Cardiac fibroblast (primary cell): ENCODE results near the gene SLC14A1.

ENCODE experiments used
- DNase-seq, 2 donors: peaks; one replicate each; pipeline versions ENCODE4 v3.0.0 to v3.0.0-alpha.2; 2010; ENCODE audit warnings: low read depth in 2 of 2
- H3K4me3 ChIP-seq, 2 donors: replicated peaks in 1 of 2; 1 replicate in 1 of 2; 2 replicates in 1 of 2; pipeline ENCODE4 v1.5.1; 2011; ENCODE audit warnings: low read depth in 2 of 2, low read length in 2 of 2, mild to moderate bottlenecking in 2 of 2, moderate library complexity in 1 of 2
- CTCF ChIP-seq: IDR thresholded peaks from one replicate; pipeline ENCODE4 v1.5.1; 2011; ENCODE audit warnings: low read depth, mild to moderate bottlenecking, low read length, inconsistent platforms

Gene SLC14A1

GRCh38 chr18:45760462-45761036 is 36.6 kb downstream of the SLC14A1 start:
- no peak for DNase-seq
- no peak for TF ChIP-seq CTCF
- no peak overlapping the region for H3K4me3 ChIP-seq

- no peak overlapping the region for H3K4me3 ChIP-seq
- DNase-seq = no peak
- TF ChIP-seq CTCF = no peak
Measured at GRCh38 chr18:45761512-45762114, 37.6 kb downstream of the SLC14A1 start.

GRCh38 chr18:45764000-45764686 is 40.2 kb downstream of the SLC14A1 start:
- H3K4me3 ChIP-seq = no peak overlapping the region
- DNase-seq = peak; percentile 37 to 64

GRCh38 chr18:45765796-45766195 is 41.8 kb downstream of the SLC14A1 start:
- no peak for TF ChIP-seq CTCF
- H3K4me3 ChIP-seq = no peak overlapping the region
- DNase-seq = peak; percentile 48 to 58

More at GRCh38 chr18:45764000-45764686, 40.2 kb downstream of the SLC14A1 start:
- TF ChIP-seq CTCF = no peak

GRCh38 chr18:45771587-45772480 is 47.9 kb downstream of the SLC14A1 start:
- TF ChIP-seq CTCF = no peak
- DNase-seq = peak in 1 of 2 donors; percentile 61
- H3K4me3 ChIP-seq = no peak overlapping the region

- no peak overlapping the region for H3K4me3 ChIP-seq
- peak; percentile 61 to 66 for DNase-seq
- TF ChIP-seq CTCF = no peak
Measured at GRCh38 chr18:45774065-45774521, 50.1 kb downstream of the SLC14A1 start.
